Neutrophil (primary cell): ENCODE data around the gene ABL2.

ENCODE experiments used
- H3K27ac ChIP-seq: fragments of 200-600 bp; sonication (generic); 2 replicates; pipeline ENCODE4 v1.5.1; 2016; ENCODE audit warnings: mild to moderate bottlenecking, moderate library complexity
- H3K27me3 ChIP-seq: fragments of 200-600 bp; sonication (generic); 2 replicates; pipeline ENCODE4 v1.6.0; 2016; ENCODE audit warnings: mild to moderate bottlenecking
- H3K36me3 ChIP-seq: fragments of 200-600 bp; sonication (generic); 2 replicates; pipeline ENCODE4 v1.5.1; 2017
- H3K4me1 ChIP-seq, 2 experiments: fragments of 200-600 bp in 1 of 2; sonication (generic) in 1 of 2; 1 replicate in 1 of 2; 2 replicates in 1 of 2; pipeline versions ENCODE4 v1.5.1 to v1.6.1; 2013 to 2016; ENCODE audit warnings: low read depth in 1 of 2, low read length in 1 of 2, mild to moderate bottlenecking in 1 of 2, moderate library complexity in 1 of 2; ENCODE audit not compliant: control insufficient read depth in 1 of 2, insufficient read depth in 1 of 2
- H3K4me3 ChIP-seq, 2 experiments: fragments of 200-600 bp in 1 of 2; sonication (generic) in 1 of 2; 1 replicate in 1 of 2; 2 replicates in 1 of 2; pipeline ENCODE4 v1.5.1; 2013 to 2016; ENCODE audit warnings: low read depth in 1 of 2, low read length in 1 of 2, mild to moderate bottlenecking in 1 of 2, moderate library complexity in 1 of 2
- H3K9me3 ChIP-seq: fragments of 200-600 bp; sonication (generic); 2 replicates; pipeline ENCODE4 v1.5.1; 2016
- TF ChIP-seq, protein P1 (sequence below): fragments of 200-600 bp; sonication (generic); IDR thresholded peaks from 2 replicates; pipeline ENCODE4 v1.5.1; 2016; ENCODE audit warnings: antibody characterized with exemption

The ABL2 gene

DNA sequence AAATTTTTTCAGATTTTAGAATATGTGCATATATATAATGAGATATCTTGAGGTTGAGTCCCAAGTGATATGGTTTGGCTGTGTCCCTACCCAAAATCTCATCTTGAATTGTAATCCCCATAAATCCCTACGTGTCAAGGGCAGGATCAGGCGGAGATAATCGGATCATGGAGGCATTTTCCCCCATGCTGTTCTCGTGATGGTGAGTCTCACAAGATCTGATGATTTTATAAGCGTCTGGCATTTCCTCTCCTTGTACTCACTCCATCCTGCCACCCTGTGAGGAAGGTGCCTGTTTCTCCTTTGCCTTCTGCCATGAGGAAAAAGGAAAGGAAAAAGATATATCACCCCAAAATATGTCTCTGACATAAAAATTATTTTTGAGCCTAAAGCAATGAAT lies 83.0 kb downstream of the ABL2 start:
- H3K27ac ChIP-seq: no peak overlapping the region
- H3K4me3 ChIP-seq: no peak overlapping the region
- H3K27me3 ChIP-seq: no peaks in the 10 kb centered on the region
- H3K4me1 ChIP-seq: no peaks in the 10 kb centered on the region
- H3K36me3 ChIP-seq: no peaks in the 10 kb centered on the region
- no peaks in the 10 kb centered on the region for H3K9me3 ChIP-seq
- TF ChIP-seq, protein P1, sequence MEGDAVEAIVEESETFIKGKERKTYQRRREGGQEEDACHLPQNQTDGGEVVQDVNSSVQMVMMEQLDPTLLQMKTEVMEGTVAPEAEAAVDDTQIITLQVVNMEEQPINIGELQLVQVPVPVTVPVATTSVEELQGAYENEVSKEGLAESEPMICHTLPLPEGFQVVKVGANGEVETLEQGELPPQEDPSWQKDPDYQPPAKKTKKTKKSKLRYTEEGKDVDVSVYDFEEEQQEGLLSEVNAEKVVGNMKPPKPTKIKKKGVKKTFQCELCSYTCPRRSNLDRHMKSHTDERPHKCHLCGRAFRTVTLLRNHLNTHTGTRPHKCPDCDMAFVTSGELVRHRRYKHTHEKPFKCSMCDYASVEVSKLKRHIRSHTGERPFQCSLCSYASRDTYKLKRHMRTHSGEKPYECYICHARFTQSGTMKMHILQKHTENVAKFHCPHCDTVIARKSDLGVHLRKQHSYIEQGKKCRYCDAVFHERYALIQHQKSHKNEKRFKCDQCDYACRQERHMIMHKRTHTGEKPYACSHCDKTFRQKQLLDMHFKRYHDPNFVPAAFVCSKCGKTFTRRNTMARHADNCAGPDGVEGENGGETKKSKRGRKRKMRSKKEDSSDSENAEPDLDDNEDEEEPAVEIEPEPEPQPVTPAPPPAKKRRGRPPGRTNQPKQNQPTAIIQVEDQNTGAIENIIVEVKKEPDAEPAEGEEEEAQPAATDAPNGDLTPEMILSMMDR: no peak

DNA sequence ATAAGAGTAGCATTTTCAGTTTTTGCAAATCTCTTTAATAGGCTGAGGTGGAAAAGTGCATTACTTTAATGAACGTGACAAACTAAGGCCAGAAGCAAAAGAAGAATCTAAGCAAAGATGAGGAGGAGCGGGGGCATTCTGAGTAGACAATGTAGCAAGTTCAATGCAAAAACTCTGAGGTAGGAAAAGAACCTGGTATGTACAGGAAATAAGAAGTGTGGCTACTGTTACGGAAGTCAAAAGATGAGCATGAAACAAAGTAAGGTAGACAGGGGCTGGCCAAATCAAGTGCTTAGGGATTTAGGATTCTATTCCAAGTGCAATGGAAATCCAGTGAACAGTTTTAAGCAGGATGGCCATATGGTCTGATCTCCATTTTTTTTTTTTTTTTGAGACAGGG lies 84.0 kb downstream of the ABL2 start:
- no peak overlapping the region for H3K27ac ChIP-seq

DNA sequence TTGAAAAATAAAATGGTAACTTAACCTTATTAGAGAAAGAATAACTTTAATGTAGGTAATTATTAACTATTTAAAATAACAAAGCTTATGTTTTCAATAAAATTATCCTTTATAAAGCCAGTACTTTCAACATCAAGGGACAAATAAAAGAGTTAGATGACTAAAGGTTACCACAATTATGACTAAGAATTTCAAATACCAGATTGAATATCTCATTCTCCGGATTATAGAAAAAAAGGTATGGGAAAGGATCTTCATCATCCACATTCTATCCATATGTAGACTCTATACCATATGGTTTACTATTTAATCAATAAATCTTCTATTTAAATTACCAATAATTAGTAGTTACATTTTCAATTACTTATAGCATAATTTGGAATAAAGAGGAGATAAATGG lies 84.9 kb downstream of the ABL2 start:
- H3K36me3 ChIP-seq: no peaks in the 10 kb centered on the region
- no peak overlapping the region for H3K4me3 ChIP-seq
- H3K9me3 ChIP-seq: no peaks in the 10 kb centered on the region
- no peak overlapping the region for H3K27ac ChIP-seq
- H3K4me1 ChIP-seq: peaks cover 3 to 7% of the 10 kb centered on the region in 2 experiments
- no peaks in the 10 kb centered on the region for H3K27me3 ChIP-seq
- TF ChIP-seq, protein P1: no peak

More for the DNA sequence above, 84.0 kb downstream of the ABL2 start:
- Histone ChIP-seq H3K27me3 (no peaks in the 10 kb centered on the region), H3K4me3 (no peak overlapping the region), H3K36me3 (no peaks in the 10 kb centered on the region), H3K9me3 (no peaks in the 10 kb centered on the region), H3K4me1 (peaks cover 3 to 7% of the 10 kb centered on the region in 2 experiments)
- TF ChIP-seq, protein P1: no peak

DNA sequence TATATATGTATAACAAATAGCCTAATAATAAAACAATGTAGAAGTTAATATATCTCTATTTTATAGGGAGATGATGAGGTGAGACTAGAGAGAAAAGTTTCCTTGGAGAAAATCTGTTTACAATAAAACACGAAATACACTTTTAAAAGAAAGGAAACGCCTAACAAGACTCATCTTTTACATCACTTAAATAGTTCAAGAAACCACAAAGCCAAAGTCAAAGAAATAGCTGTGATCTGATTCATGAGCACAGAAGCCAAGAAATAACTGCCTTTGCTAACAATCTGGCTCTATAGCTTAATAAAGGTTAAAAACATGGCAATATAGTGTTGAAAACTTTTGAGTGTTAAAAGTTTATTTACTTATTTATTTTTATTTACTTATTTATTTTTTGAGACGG lies 86.2 kb downstream of the ABL2 start:
- Histone ChIP-seq H3K36me3 (no peaks in the 10 kb centered on the region), H3K27ac (no peak overlapping the region), H3K4me1 (peaks cover 3 to 7% of the 10 kb centered on the region in 2 experiments), H3K27me3 (no peaks in the 10 kb centered on the region), H3K4me3 (no peak overlapping the region), H3K9me3 (no peaks in the 10 kb centered on the region)
- TF ChIP-seq, protein P1: no peak

DNA sequence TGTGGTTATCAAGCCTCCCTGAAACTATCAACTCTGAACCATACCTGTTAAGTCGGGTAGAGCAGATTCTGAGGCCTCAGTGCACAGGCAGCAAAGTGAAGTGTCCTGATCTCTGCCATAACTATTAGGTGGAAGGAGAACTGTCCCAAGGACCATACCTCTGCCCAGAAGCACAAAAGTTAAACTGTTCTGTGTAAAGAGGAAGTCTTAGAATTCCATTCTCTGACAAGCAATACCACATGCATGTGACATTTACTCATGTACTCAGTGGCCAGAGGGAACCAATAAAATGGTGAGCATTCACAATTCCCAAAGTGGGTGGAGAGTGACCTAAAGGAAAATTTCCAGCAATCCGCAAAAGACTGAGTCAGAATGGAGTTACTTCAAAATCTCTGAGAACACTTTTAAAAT lies 86.6 kb downstream of the ABL2 start:
- Histone ChIP-seq H3K27me3 (no peaks in the 10 kb centered on the region), H3K4me1 (peaks cover 3 to 7% of the 10 kb centered on the region in 2 experiments), H3K36me3 (no peaks in the 10 kb centered on the region), H3K9me3 (no peaks in the 10 kb centered on the region), H3K27ac (no peak overlapping the region), H3K4me3 (no peak overlapping the region)
- TF ChIP-seq, protein P1: no peak
